Common myeloid progenitor, CD34-positive (primary cell): ENCODE data around the gene RUNX2.

Source experiments
- CTCF ChIA-PET: fragments of 350-600 bp; sonication (Branson Sonifier 250); formaldehyde crosslinking; loops from one replicate; lab custom pipeline; 2021; ENCODE audit warnings: antibody characterized with exemption; lab: Charles Lee
- POLR2A ChIA-PET: fragments of 350-600 bp; sonication (Branson Sonifier 250); formaldehyde crosslinking; loops from one replicate; lab custom pipeline; 2021; ENCODE audit warnings: antibody characterized with exemption; lab: Charles Lee
- DNase-seq, 3 donors: peaks; one replicate each; pipeline versions ENCODE4 v3.0.0 to v3.0.0-alpha.2; 2013
- H3K27ac ChIP-seq, 2 experiments: 1 replicate in 1 of 2; 2 replicates in 1 of 2; pipeline ENCODE4 v1.7.0; 2013; ENCODE audit warnings: inconsistent platforms in 2 of 2, low read length in 2 of 2, mild to moderate bottlenecking in 2 of 2, low read depth in 1 of 2, moderate library complexity in 1 of 2; ENCODE audit not compliant: severe bottlenecking in 2 of 2, insufficient read depth in 1 of 2, poor library complexity in 1 of 2
- H3K27me3 ChIP-seq, 5 experiments: replicated peaks in 2 of 5; 1 replicate in 3 of 5; 2 replicates in 2 of 5; pipeline versions ENCODE4 v1.6.1 to v1.7.0; 2013; ENCODE audit warnings: low read length in 4 of 5, mild to moderate bottlenecking in 2 of 5, moderate library complexity in 2 of 5, inconsistent platforms in 1 of 5; ENCODE audit not compliant: insufficient read depth in 5 of 5, control insufficient read depth in 4 of 5
- H3K36me3 ChIP-seq, 4 experiments: 1 replicate in 2 of 4; 2 replicates in 2 of 4; pipeline versions ENCODE4 v1.6.1 to v1.7.0; 2013; ENCODE audit warnings: low read length in 3 of 4, control low read depth in 1 of 4, mild to moderate bottlenecking in 1 of 4; ENCODE audit not compliant: control insufficient read depth in 4 of 4, insufficient read depth in 4 of 4
- H3K4me1 ChIP-seq, 4 experiments: 1 replicate in 3 of 4; 2 replicates in 1 of 4; pipeline versions ENCODE4 v1.6.1 to v1.7.1; 2013; ENCODE audit warnings: low read length in 3 of 4, mild to moderate bottlenecking in 3 of 4, control low read depth in 1 of 4, inconsistent platforms in 1 of 4, moderate library complexity in 1 of 4; ENCODE audit not compliant: control insufficient read depth in 4 of 4, insufficient read depth in 4 of 4; ENCODE audit errors: control extremely low read depth in 1 of 4
- H3K4me3 ChIP-seq, 7 experiments: 1 replicate in 4 of 7; 2 replicates in 3 of 7; pipeline versions ENCODE4 v1.5.1 to v1.7.0; 2013; ENCODE audit warnings: mild to moderate bottlenecking in 7 of 7, low read length in 6 of 7, moderate library complexity in 6 of 7, inconsistent platforms in 2 of 7, low read depth in 2 of 7, control low read depth in 1 of 7; ENCODE audit not compliant: insufficient read depth in 4 of 7, control insufficient read depth in 1 of 7; ENCODE audit errors: extremely low read depth in 1 of 7
- H3K9me3 ChIP-seq, 5 experiments: 1 replicate in 4 of 5; 2 replicates in 1 of 5; pipeline versions ENCODE4 v1.6.1 to v1.7.1; 2013; ENCODE audit warnings: low read length in 4 of 5, mild to moderate bottlenecking in 2 of 5, inconsistent platforms in 1 of 5, low read depth in 1 of 5, moderate library complexity in 1 of 5; ENCODE audit not compliant: control insufficient read depth in 4 of 5, insufficient read depth in 2 of 5; ENCODE audit errors: control extremely low read depth in 1 of 5
- WGBS: methylation state at CpG from one replicate; pipeline ENCODE4 v1.1.5; 2013; ENCODE audit not compliant: insufficient coverage; 5-methylcytosine and 5-hydroxymethylcytosine counted together

RUNX2 gene

DNA sequence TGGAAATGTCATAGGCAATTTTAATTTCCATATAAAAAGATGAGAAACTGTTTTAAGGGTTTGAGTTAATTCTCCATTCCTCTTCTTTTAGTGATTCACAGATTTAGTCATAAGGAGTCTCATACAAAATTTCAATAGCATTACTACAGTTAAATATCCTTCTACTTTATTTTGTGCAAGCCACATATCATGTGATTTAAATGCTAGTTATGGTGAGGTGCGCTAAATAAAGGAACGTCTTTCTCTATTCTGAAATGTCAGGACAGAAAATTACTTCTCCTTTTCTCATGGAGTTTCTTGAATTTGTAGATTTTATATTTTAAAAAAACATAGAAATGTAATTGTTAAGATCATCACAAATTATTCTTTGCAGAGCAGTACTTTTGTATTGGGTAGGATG is 99.6 kb downstream of the RUNX2 start:
- Histone ChIP-seq H3K36me3 (peaks cover 0 to 16% (median 6%) of the 10 kb centered on the region in 4 experiments), H3K9me3 (no peaks in the 10 kb centered on the region), H3K27ac (peak overlapping the region; percentile 32 to 52), H3K4me3 (peak overlapping the region in 2 of 7 experiments; percentile 48 to 58), H3K27me3 (no peaks in the 10 kb centered on the region), H3K4me1 (peaks cover 34 to 84% (median 58%) of the 10 kb centered on the region in 4 experiments)
- CTCF ChIA-PET: interaction anchor here (1.2 kb wide), 1 partner anchor 18 kb away, joined by 3 read pairs; no protein-coding TSS in a partner anchor
- POLR2A ChIA-PET: no interaction called here
- no CpG with 5 or more reads among the region's 2 CpGs for WGBS
- peak in 2 of 3 donors; percentile 53 to 64 for DNase-seq

DNA sequence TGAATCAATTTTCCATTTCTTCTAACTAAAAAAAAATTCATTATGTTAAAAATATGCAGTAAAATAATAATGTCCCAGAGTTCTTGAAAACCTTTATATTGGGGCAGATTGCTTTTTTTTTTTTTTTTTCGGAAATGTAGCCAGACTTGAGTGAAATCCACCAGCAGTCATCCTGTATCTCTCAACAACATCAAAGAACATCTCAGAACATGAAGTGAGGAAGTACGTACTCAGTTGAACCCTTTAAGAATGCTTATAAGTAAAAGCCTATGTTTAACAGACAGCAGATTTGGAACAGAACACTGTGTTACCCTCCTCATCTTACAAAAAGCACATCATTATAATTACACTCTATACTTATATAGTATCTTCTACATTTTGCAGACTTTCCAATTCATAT is 100.6 kb downstream of the RUNX2 start:
- ChIA-PET CTCF (interaction anchor here (0.6 to 1.2 kb wide), 2 partner anchors 17 to 953 kb away, joined by 3 read pairs; no protein-coding TSS in a partner anchor), POLR2A (interaction anchor here (0.7 kb wide), 1 partner anchor 67 kb away, joined by 3 read pairs; no protein-coding TSS in a partner anchor)
- DNase-seq: no peak
- H3K9me3 ChIP-seq: no peaks in the 10 kb centered on the region
- H3K27ac ChIP-seq: peak overlapping the region in 1 of 2 experiments; percentile 32
- WGBS: no CpG with 5 or more reads among the region's 2 CpGs
- H3K4me1 ChIP-seq: peaks cover 43 to 90% (median 67%) of the 10 kb centered on the region in 4 experiments
- H3K4me3 ChIP-seq: no peak overlapping the region
- H3K27me3 ChIP-seq: no peaks in the 10 kb centered on the region
- peaks cover 0 to 19% (median 6%) of the 10 kb centered on the region in 4 experiments for H3K36me3 ChIP-seq

DNA sequence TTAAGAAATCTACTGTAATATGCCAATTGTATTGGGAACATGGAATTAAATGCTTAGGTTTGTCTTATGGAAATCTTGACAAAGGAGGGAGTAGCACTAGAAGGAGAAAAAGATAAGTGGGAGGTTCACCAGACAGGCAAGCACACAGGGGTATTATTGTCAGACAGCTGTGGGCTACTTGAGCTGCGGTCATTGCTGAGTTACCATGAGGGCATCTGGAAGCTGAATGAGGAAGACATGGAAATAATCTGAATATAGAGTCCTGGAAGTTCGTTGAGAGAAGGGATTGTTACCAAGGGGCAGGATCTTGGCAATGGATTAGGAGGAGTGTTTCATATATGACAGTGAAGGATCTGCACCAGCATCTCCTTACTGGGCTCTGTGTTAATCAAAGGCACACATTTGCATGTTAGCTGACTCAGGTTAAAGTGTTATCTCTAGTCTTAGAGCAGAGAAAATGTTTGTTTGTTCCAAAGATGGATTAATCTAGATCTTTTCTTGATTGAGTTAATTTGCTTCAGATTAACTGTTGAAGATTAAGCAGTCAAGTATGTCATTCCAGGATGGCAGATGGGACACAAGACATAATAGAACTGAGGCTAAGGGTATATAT is 102.6 kb downstream of the RUNX2 start:
- WGBS: 77% methylated on average over 2 of the region's 2 CpGs
- Histone ChIP-seq H3K4me1 (peaks cover 44 to 93% (median 69%) of the 10 kb centered on the region in 4 experiments), H3K9me3 (no peaks in the 10 kb centered on the region), H3K4me3 (no peak overlapping the region), H3K36me3 (peaks cover 0 to 22% (median 6%) of the 10 kb centered on the region in 4 experiments), H3K27ac (no peak overlapping the region), H3K27me3 (no peaks in the 10 kb centered on the region)
- ChIA-PET POLR2A (no interaction called here), CTCF (interaction anchor here (1.4 to 2.2 kb wide), 2 partner anchors 12 to 21 kb away, joined by 3 to 10 read pairs; no protein-coding TSS in a partner anchor)
- DNase-seq: no peak

DNA sequence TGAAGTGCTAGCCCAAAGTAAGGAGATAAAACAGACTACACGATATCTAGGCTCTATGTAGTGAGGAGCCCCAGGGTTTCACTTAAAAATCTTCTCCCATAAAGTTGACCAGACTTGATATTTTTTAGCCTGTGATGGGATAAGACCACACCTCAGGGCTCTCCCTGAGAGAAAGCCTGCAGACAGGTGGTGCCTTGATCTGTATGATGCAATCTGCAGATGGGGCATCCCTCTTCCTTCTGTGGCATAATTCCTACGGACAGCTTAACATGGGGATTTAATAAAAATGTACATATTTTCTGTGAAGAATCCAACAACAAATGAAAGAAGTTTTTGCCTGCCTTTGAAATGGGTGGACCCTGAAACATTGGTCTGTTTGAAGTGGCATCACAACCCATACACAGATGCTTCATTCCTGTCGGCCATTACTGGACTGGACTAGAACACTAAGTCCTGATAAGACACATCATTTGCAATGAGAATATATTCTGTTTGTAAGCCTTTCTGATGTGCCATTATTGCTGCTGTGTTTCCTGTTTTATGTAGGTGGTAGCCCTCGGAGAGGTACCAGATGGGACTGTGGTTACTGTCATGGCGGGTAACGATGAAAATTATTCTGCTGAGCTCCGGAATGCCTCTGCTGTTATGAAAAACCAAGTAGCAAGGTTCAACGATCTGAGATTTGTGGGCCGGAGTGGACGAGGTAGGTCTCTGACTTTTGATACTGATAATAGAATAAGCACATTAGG is 103.4 kb downstream of the RUNX2 start:
- peaks cover 52 to 93% (median 71%) of the 10 kb centered on the region in 4 experiments for H3K4me1 ChIP-seq
- H3K27ac ChIP-seq: no peak overlapping the region
- peak overlapping the region in 3 of 7 experiments; percentile 6 to 51 (median 26) for H3K4me3 ChIP-seq
- H3K36me3 ChIP-seq: peaks cover 0 to 22% (median 6%) of the 10 kb centered on the region in 4 experiments
- 63% methylated on average over 3 of the region's 10 CpGs for WGBS
- ChIA-PET POLR2A (no interaction called here), CTCF (interaction anchor here (0.8 to 2.2 kb wide), 3 partner anchors 11 to 30 kb away, joined by 3 to 10 read pairs (median 3); no protein-coding TSS in a partner anchor)
- no peaks in the 10 kb centered on the region for H3K27me3 ChIP-seq
- peak in 1 of 3 donors; percentile 38 for DNase-seq
- H3K9me3 ChIP-seq: no peaks in the 10 kb centered on the region

DNA sequence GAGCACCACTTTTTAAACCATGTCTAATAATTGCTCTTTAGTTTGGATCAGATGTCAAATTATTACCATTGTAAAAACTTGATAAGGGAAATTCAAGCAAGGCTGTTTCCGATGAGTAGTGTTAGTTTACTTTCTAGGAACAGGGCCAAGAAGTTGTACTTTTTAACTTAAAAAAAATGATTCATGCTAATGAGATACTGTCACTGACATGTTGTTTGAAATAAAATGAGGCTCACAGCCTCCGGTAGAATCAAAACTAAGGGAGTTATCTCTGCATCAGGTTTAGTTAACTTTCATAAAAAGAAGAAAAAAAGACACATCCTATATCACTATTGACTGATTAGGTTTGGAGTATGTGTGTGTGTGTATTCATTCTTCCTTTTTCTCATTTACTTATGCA is 104.8 kb downstream of the RUNX2 start:
- Histone ChIP-seq H3K9me3 (no peaks in the 10 kb centered on the region), H3K4me1 (peaks cover 62 to 95% (median 79%) of the 10 kb centered on the region in 4 experiments), H3K4me3 (peak overlapping the region in 1 of 7 experiments; percentile 34), H3K27ac (peak overlapping the region in 1 of 2 experiments; percentile 43), H3K27me3 (no peaks in the 10 kb centered on the region), H3K36me3 (peaks cover 0 to 34% (median 7%) of the 10 kb centered on the region in 4 experiments)
- CTCF ChIA-PET: no interaction called here
- 0% methylated on average over 1 of the region's 2 CpGs for WGBS
- peak in 2 of 3 donors; percentile 70 to 81 for DNase-seq
- POLR2A ChIA-PET: no interaction called here

DNA sequence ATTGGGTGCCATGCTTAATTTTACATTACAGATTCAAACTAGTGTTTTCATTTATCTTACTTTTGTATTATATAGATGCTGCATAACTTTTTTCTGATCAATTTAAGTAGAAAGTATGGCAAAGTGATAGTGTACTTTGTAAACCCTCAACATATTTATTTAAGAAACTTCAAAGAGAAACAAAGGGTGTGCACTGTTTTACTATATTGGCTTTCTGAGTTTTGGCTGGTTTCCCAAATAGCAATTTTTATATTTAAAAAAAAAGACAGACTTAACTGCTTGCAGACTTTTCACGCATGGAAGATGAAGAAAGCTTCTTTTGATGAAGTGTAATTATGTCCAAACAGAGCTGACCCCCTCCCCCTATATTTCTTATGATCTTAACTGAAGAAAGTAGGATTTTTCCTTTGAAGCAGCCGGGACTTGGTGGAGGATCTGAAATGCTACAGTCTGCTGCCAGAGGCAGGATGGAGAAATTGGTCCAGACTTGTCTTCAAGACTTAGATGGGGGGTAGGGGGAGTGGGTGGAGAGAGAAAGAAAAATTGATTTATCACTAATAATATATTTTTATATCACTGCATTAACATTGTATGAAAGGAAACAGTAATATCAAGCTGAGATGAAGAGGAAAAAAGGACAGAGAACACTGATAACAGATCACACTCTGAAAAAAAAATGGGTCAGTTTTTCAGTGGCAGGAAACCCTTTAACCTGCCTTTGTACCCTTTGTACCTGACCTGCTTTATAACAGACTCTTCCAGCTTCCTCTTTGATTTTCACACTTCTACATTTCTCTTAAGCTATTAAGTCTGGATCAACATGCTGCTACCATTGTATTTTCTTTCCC is 105.6 kb downstream of the RUNX2 start:
- H3K36me3 ChIP-seq: peaks cover 0 to 40% (median 7%) of the 10 kb centered on the region in 4 experiments
- peak in 1 of 3 donors; percentile 29 for DNase-seq
- H3K9me3 ChIP-seq: no peaks in the 10 kb centered on the region
- peak overlapping the region; percentile 26 to 54 for H3K27ac ChIP-seq
- ChIA-PET CTCF (interaction anchor here (0.6 kb wide), 1 partner anchor 1179 kb away, joined by 3 read pairs; no protein-coding TSS in a partner anchor), POLR2A (no interaction called here)
- WGBS: 100% methylated on average over 1 of the region's 2 CpGs
- H3K4me1 ChIP-seq: peaks cover 61 to 96% (median 78%) of the 10 kb centered on the region in 4 experiments
- H3K4me3 ChIP-seq: peak overlapping the region in 2 of 7 experiments; percentile 13 to 19
- H3K27me3 ChIP-seq: no peaks in the 10 kb centered on the region
